SU-DHL-6 (cell line): ENCODE results near the gene SMIM21.

ENCODE experiments used
- CTCF ChIP-seq: fragments of 200-600 bp; sonication (generic); IDR thresholded peaks from one replicate; pipeline ENCODE4 v1.5.1; 2017; ENCODE audit warnings: antibody characterized with exemption, mild to moderate bottlenecking, low read length, moderate library complexity; ENCODE audit not compliant: insufficient read depth, poor library complexity, severe bottlenecking
- EZH2phosphoT487 ChIP-seq: fragments of 200-600 bp; sonication (generic), shearing (Covaris generic); conservative IDR thresholded peaks from 2 replicates; pipeline ENCODE4 v1.6.1; 2018; ENCODE audit warnings: mild to moderate bottlenecking, antibody characterized with exemption, low read length, moderate library complexity, mixed read lengths

GRCh38 chr18:75365254-75365629, 62.3 kb downstream of the SMIM21 start:
- TF ChIP-seq CTCF (no peak), EZH2phosphoT487 (no peak)
